Suppressor macrophage treated with lipopolysaccharide for 4 hours (primary cell): ENCODE results near the gene HK2.
"Not testable (repeated sequence)": the region's sequence is repeated elsewhere in the genome, so short reads cannot be mapped to it uniquely, and the experiment has no call there.

ENCODE experiments used
- DNase-seq: peaks from one replicate; pipeline ENCODE4 v3.0.0-alpha.2; 2020

Gene HK2

GRCh38 chr2:74906395-74906794, 72.5 kb downstream of the HK2 start:
- no peak for DNase-seq

DNA sequence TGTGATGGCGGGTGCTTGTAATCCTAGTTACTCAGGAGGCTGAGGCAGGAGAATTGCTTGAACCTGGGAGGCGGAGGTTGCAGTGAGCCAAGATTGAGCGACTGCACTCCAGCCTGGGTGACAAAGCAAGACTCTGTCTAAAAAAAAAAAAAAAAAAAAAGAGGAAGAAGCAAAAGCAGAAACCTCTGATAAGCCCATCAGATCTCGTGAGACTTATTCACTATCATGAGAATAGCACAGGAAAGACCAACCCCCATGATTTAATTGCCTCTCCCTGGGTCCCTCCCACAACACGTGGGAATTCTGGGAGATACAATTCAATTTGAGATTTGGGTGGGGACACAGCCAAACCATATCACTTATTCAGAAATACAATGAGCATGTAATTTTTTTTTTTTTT, 73.6 kb downstream of the HK2 start:
- DNase-seq: not testable (repeated sequence)

GRCh38 chr2:74908748-74909444, 75.0 kb downstream of the HK2 start:
- no peak for DNase-seq

- no peak for DNase-seq
Observed at GRCh38 chr2:74910245-74910644, 76.3 kb downstream of the HK2 start.

DNA sequence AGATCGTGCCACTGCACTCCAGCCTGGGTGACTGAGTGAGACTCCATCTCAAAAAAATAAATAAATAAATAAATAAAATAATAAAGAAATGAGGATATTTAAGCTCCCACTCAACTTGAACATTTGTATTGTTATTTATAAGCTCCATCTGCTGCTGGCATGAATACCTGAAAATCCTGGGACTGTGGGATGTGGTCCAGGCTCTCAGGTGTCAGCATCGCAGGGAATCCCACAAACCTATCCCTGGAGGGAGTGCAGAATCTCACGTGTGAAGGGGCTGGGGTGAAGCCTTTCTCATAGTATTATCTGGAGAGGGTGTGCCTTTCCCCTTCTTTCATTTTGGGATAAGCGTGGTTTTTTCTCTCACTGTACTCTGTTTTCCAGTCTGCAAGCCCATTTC, 77.1 kb downstream of the HK2 start:
- no peak for DNase-seq

- peak; percentile 40 for DNase-seq
Observed at GRCh38 chr2:74915743-74916142, 81.8 kb downstream of the HK2 start.

DNA sequence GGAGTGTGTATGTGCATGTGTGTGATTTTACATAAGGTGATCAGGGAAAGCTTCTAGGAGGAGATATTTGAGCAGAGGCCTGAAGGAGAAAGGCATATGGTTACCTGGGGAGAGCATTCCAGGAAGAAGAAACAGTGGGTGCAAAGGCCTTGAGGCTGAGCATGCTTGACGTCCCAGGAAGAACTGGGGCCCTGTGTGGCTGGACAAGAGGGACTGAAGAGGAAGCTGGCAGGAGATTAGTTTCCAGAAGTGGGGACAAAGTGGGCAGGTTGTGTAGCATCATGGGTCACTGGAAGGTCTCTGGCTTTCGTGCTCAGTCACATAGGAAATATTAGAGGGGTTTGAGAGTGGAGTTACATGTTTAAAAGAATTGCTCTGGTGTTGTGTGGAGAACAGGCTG, 82.5 kb downstream of the HK2 start:
- no peak for DNase-seq

DNA sequence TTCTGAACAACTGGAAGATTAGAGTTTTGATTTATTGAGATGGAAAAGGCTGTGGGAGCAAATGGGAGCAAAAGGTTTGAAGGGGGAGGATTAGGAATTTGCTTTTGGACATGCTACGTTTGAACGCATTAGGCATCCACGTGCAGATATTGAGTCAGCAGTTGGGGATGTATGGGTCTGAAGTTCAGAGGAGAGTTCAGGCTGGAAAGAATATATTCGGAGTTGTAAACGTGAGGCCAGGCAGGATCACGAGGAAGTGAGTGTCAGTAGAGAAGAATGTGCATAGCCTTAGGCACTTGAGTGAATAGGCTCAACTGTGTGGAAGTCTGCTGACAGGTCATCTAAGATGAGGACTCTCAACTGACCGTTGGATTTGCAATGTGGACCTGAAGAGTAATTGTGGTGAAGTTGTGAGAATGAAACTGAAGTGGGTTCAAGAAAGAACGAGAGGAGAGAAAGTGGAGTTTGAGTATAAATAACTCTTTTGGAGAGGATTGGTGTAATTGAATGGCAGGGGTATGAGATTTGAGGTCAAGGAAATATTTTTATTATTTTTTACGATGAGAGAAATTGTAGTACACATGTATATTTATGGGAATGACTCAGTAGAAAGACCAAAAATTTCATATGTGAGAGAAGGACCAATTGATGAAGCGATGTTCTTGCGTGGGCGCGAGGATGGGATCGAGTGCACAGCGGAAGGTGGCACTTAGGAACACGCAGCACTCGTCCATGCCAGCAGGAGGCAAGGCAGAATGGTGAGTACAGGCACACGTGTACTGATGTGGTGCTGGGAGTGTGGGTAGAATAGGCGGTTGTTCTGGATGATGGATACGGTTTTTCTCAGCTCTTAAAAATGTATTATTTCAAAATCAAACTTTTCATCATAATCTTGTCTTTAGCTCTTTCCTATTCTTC, 84.0 kb downstream of the HK2 start:
- no peak for DNase-seq

GRCh38 chr2:74919827-74920226, 85.9 kb downstream of the HK2 start:
- DNase-seq: peak; percentile 68

GRCh38 chr2:74921236-74921736, 87.4 kb downstream of the HK2 start:
- no peak for DNase-seq

DNA sequence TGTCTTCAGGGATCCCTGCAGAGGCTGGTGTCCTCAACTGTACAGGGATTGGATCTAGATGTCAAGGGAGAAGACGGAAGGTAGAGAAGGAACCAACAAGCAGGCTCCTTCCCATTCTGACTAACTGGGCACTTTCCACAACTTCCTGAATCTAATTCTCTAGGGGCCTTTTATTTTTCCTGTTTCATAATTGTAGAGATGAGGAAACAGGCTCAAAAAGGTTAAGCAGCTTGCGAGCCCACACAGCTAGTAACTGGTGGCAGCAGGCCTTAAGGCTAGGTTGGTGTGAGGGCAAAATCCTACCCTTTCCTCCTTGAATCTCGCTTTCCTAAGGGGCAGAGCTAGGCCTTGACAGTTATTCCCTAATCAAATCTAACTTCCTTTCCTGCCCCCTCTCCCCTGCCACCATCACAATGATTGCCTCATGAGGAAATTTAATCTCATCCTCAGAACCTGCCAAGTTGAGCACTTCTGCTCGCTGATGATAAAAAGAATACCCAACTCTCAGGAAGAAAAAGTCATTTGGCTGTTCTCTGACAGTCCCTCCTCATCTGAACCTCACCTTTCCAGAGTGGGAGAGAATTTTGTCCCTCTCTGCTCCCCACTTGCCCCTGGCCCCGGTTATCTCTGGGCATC, 88.8 kb downstream of the HK2 start:
- peak; percentile 84 for DNase-seq

DNA sequence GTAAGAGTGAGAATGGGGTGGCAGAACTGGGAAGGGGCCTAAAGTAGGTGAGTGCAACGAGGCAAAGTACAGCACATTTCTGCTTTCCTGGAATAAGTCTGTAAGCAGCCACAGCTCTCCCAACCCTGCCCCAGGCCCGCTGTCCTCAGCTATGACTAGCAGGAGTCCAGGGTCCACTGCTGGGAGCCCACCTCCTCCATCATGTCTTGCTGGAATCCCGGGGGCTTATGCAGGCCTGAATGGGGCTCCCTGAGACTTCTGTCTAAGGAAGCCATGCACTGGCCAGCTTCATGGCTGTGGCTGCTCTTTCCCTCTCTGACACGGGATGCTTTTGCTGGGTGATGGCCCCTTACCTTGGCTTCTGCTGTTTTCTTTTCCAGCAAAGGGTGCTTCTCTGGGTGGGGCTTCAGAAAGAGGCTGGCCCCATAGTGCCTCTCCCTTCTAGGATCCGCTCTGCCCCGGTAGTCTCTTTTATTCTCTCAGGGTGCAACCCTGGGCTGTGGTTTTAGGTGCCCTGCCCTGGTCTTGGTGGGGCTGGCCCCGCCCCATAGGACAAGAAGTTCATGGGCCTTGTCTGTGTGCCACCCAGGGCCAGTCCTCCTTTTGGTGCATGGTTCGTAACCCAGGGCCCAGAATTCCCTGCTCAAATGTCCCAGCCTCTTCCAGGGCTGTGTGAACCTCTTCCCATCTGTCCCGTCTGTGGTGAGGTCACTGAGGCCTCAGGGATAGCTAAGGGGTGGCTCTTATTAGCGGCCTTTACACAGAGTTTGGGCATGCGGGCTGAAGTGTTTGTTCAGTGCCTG, 90.7 kb downstream of the HK2 start:
- DNase-seq: no peak

DNA sequence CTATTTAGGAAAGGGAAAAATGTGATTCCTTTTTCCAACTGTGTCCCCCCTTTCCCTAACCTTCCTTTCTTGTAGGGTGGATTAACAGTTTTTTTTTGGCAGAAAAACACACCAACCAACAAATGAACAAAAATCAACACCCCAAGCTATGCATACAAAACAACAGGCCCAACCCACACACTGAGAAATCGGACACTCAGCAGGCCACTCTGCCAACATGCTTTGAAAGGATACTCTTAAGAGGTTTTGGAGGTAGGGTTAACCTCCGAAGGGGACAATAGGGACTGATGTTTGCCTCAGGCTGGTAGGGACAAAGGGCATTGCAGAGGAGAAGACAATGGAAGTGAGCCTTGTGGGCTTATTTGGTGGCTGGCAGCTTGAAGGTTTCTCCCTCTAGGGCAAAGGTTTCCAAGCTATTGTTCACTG, 91.4 kb downstream of the HK2 start:
- DNase-seq: no peak

- no peak for DNase-seq
Observed at GRCh38 chr2:74927621-74928020, 93.7 kb downstream of the HK2 start.

- no peak for DNase-seq
Observed at GRCh38 chr2:74930811-74931486, 97.0 kb downstream of the HK2 start.

DNA sequence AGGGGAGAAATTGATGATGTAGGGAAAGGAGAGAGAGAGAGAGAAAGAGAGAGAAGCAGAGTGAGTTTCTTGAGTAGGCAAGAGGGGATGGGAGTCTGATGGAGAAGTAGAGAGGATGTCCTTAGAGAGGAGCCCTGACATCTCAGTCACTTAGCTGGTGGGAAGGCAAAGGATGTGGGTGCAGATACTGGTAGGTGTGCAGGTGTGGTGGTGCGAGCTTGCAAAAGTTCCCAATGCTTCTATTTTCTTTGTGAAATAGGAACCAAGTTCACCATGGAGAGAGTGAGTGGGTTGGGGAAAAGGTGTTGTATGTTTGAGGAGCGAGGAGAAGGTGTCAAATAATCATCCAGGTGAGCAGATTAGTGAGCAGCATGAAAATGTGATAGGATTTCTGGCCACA, 98.0 kb downstream of the HK2 start:
- DNase-seq: no peak

- no peak for DNase-seq
Observed at GRCh38 chr2:74935975-74936391, 102.1 kb downstream of the HK2 start.

DNA sequence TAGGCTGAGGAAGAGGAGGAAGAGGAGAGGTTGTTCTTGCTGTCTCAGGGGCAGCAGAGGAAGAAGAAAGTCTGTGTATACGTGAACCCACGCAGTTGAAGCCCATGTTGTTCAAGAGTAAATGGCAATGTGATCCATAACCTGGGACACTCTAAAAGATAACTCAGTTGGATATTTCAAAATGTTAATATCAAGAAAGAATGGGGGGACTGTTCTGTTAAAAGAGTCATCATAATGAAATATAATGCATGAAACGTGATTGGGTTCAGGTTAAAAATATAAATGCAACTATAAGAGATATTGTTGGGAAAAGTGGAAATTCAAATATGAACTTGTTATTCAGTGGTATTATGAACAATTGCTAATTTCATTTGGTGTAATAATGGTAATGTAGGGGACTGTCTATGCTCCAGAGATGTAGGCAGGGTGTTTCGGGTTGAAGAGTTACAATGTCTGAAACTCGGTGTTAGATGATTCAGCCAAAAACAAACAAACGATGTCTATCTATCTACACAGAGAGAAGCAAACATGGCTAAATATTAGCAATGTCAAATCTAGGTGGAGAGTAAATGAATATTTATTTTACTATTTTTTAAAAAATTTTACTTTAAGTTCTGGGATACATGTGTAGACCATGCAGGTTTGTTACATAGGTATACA, 103.4 kb downstream of the HK2 start:
- no peak for DNase-seq

DNA sequence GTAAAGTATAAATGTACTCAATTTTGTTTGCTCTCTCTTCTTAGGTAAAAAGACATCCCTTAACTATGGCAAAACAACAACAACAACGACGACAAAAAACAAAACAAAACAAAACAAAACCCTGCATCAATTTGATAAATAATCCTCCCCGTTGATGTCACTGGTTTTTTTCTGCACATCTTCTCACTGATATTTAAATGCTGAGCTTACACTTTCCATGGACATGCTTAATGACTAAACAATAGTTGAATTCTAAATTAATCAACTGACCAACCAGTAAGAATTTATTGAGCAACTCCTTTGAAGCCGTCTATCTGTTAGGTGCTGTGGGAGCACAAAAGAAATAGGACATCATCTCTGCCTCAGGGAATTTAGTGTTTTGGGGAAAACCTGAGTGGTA, 104.3 kb downstream of the HK2 start:
- no peak for DNase-seq

- DNase-seq: no peak
Observed at GRCh38 chr2:74939919-74940812, 106.2 kb downstream of the HK2 start.
